Endodermal cell (in vitro differentiated cells): Measurements from ENCODE around the gene AJAP1. TPM values are rescaled to one million over a fixed set of nuclear protein-coding genes. Genes with fewer than 3 reads are reported as not detected.
A peak's percentile ranks its signal among the peaks of the same experiment; 100 is the strongest.

Experiments
- DNase-seq: peaks from one replicate; pipeline ENCODE4 v3.0.0-alpha.2; 2017
- H3K27ac ChIP-seq: 2 replicates; pipeline ENCODE4 v1.5.1; 2013; ENCODE audit warnings: mild to moderate bottlenecking, low read depth, low read length, moderate library complexity
- H3K27me3 ChIP-seq: 2 replicates; pipeline ENCODE4 v1.6.1; 2013; ENCODE audit warnings: mild to moderate bottlenecking, low read length, moderate library complexity; ENCODE audit not compliant: insufficient read depth, control insufficient read depth, poor library complexity, severe bottlenecking
- H3K36me3 ChIP-seq: 2 replicates; pipeline ENCODE4 v1.7.0; 2013; ENCODE audit warnings: mild to moderate bottlenecking, low read length, moderate library complexity; ENCODE audit not compliant: control insufficient read depth, insufficient read depth
- H3K4me1 ChIP-seq: one replicate; pipeline ENCODE4 v1.7.0; 2013; ENCODE audit warnings: low read length; ENCODE audit not compliant: control insufficient read depth, insufficient read depth
- H3K4me3 ChIP-seq: 2 replicates; pipeline ENCODE4 v1.5.1; 2013; ENCODE audit warnings: mild to moderate bottlenecking, low read length, moderate library complexity
- H3K9ac ChIP-seq: 2 replicates; pipeline ENCODE4 v1.6.1; 2013; ENCODE audit warnings: mild to moderate bottlenecking, low read length, moderate library complexity; ENCODE audit not compliant: poor library complexity, severe bottlenecking; ENCODE audit errors: extremely low read depth
- H3K9me3 ChIP-seq: 2 replicates; pipeline ENCODE4 v1.6.1; 2013; ENCODE audit warnings: mild to moderate bottlenecking, low read length, moderate library complexity; ENCODE audit not compliant: control insufficient read depth
- H3K27ac Mint-ChIP-seq: 2 replicates; pipeline ENCODE4 v1.8.0; 2020; ENCODE audit warnings: mixed read lengths
- H3K27me3 Mint-ChIP-seq: 2 replicates; pipeline ENCODE4 v1.8.0; 2021; ENCODE audit warnings: mild to moderate bottlenecking, mixed read lengths; ENCODE audit not compliant: insufficient read depth
- H3K36me3 Mint-ChIP-seq: 2 replicates; pipeline ENCODE4 v1.8.0; 2020; ENCODE audit warnings: low read depth, mixed read lengths
- H3K4me1 Mint-ChIP-seq: 2 replicates; pipeline ENCODE4 v1.8.0; 2020; ENCODE audit warnings: mixed read lengths
- H3K4me3 Mint-ChIP-seq: 2 replicates; pipeline ENCODE4 v1.8.0; 2020; ENCODE audit warnings: mild to moderate bottlenecking, moderate library complexity, mixed read lengths
- H3K9me3 Mint-ChIP-seq: 2 replicates; pipeline ENCODE4 v1.8.0; 2020; ENCODE audit warnings: mild to moderate bottlenecking, mixed read lengths
- CTCF ChIP-seq: fragments of 200-600 bp; sonication (generic); conservative IDR thresholded peaks from 2 replicates; pipeline ENCODE4 v1.5.0; 2021; ENCODE audit warnings: antibody characterized with exemption, mild to moderate bottlenecking
- WGBS, 2 experiments: methylation state at CpG; one replicate each; pipeline versions ENCODE4 v1.1.5 to v1.1.7; 2013; ENCODE audit warnings: missing lambda C conversion rate in 2 of 2, mixed read lengths in 1 of 2; ENCODE audit not compliant: insufficient coverage in 1 of 2, insufficient read length in 1 of 2; 5-methylcytosine and 5-hydroxymethylcytosine counted together
- total RNA-seq, 2 donors: library from RNA; stranded (reverse); fragmentation: NEBNext Ultra II Directional in 1 of 2; extraction: Animal tissue kit (Norgen Biotek cat#: 25700) in 1 of 2; gene quantifications; 2 replicates in 1 of 2; 3 replicates in 1 of 2; pipeline ENCODE4 v1.2.1, GENCODE V29; 2021

AJAP1 gene
- total RNA-seq, 2 donors from 2014 or later = 19.4 to 22.1 TPM

- no peak overlapping the region for H3K27ac ChIP-seq
- TF ChIP-seq CTCF = peak; percentile 41
- Mint-ChIP-seq H3K9me3 (peaks cover 33% of the 10 kb centered on the region), H3K4me3 (no peak overlapping the region), H3K27ac (no peak overlapping the region), H3K4me1 (no peaks in the 10 kb centered on the region), H3K27me3 (peaks cover 52% of the 10 kb centered on the region), H3K36me3 (peaks cover 4% of the 10 kb centered on the region)
- no peak overlapping the region for H3K9ac ChIP-seq
- no peak for DNase-seq
- peaks cover 4% of the 10 kb centered on the region for H3K36me3 ChIP-seq
- no peaks in the 10 kb centered on the region for H3K4me1 ChIP-seq
- WGBS, 2 experiments = 86 to 92% methylated on average over 7 to 11 of the region's 11 CpGs
- H3K9me3 ChIP-seq = peaks cover 23% of the 10 kb centered on the region
- no peak overlapping the region for H3K4me3 ChIP-seq
- peaks cover 22% of the 10 kb centered on the region for H3K27me3 ChIP-seq
Observed at GRCh38 chr1:4796161-4797015, 142.0 kb downstream of the AJAP1 start.

GRCh38 chr1:4797016-4797410 is 142.6 kb downstream of the AJAP1 start:
- H3K27ac ChIP-seq = no peak overlapping the region
- H3K36me3 ChIP-seq = no peaks in the 10 kb centered on the region
- no peak for DNase-seq
- H3K9me3 ChIP-seq = peaks cover 30% of the 10 kb centered on the region
- H3K4me1 Mint-ChIP-seq = no peaks in the 10 kb centered on the region
- TF ChIP-seq CTCF = peak; percentile 0
- H3K4me3 ChIP-seq = no peak overlapping the region
- H3K27me3 ChIP-seq = peaks cover 24% of the 10 kb centered on the region
- WGBS, 2 experiments = 86 to 96% methylated on average over 4 to 6 of the region's 6 CpGs
- H3K9ac ChIP-seq = no peak overlapping the region
- no peaks in the 10 kb centered on the region for H3K4me1 ChIP-seq
- peaks cover 59% of the 10 kb centered on the region for H3K27me3 Mint-ChIP-seq
- H3K4me3 Mint-ChIP-seq = no peak overlapping the region
- H3K9me3 Mint-ChIP-seq = peaks cover 39% of the 10 kb centered on the region
- H3K27ac Mint-ChIP-seq = no peak overlapping the region
- H3K36me3 Mint-ChIP-seq = no peaks in the 10 kb centered on the region

- H3K36me3 Mint-ChIP-seq = no peaks in the 10 kb centered on the region
- H3K27ac ChIP-seq = no peak overlapping the region
- DNase-seq = no peak
- 93 to 94% methylated on average over 2 to 5 of the region's 5 CpGs for WGBS, 2 experiments
- H3K27ac Mint-ChIP-seq = no peak overlapping the region
- H3K27me3 ChIP-seq = peaks cover 24% of the 10 kb centered on the region
- H3K27me3 Mint-ChIP-seq = peaks cover 63% of the 10 kb centered on the region
- H3K4me3 ChIP-seq = no peak overlapping the region
- H3K9me3 ChIP-seq = peaks cover 34% of the 10 kb centered on the region
- TF ChIP-seq CTCF = no peak
- no peaks in the 10 kb centered on the region for H3K4me1 Mint-ChIP-seq
- no peaks in the 10 kb centered on the region for H3K36me3 ChIP-seq
- H3K9me3 Mint-ChIP-seq = peaks cover 43% of the 10 kb centered on the region
- H3K4me1 ChIP-seq = peaks cover under 1% of the 10 kb centered on the region
- no peak overlapping the region for H3K9ac ChIP-seq
- H3K4me3 Mint-ChIP-seq = no peak overlapping the region
Observed at GRCh38 chr1:4797429-4797828, 143.0 kb downstream of the AJAP1 start.
